Chondrocyte (in vitro differentiated cells): ENCODE measurements around the gene NHP2. TPM values are rescaled to one million over a fixed set of nuclear protein-coding genes. Genes with fewer than 3 reads are reported as not detected.
A peak's percentile ranks its signal among the peaks of the same experiment; 100 is the strongest.

Source experiments
- DNase-seq: peaks from one replicate; pipeline ENCODE4 v3.0.0; 2021; ENCODE audit warnings: mixed read lengths, low spot score
- H3K27ac Mint-ChIP-seq: one replicate; pipeline ENCODE4 v1.8.0; 2021; ENCODE audit warnings: mild to moderate bottlenecking, moderate library complexity, mixed read lengths; ENCODE audit not compliant: unreplicated experiment
- H3K27me3 Mint-ChIP-seq: 2 replicates; pipeline ENCODE4 v1.8.0; 2021; ENCODE audit warnings: low read depth, mixed read lengths
- H3K36me3 Mint-ChIP-seq: 2 replicates; pipeline ENCODE4 v1.8.0; 2021; ENCODE audit warnings: low read depth, mixed read lengths
- H3K4me1 Mint-ChIP-seq: 2 replicates; pipeline ENCODE4 v1.8.0; 2021; ENCODE audit warnings: low read depth, mild to moderate bottlenecking, mixed read lengths
- H3K4me3 Mint-ChIP-seq: one replicate; pipeline ENCODE4 v1.8.0; 2021; ENCODE audit warnings: mild to moderate bottlenecking, moderate library complexity, mixed read lengths; ENCODE audit not compliant: unreplicated experiment
- H3K9me3 Mint-ChIP-seq: 2 replicates; pipeline ENCODE4 v1.8.0; 2021; ENCODE audit warnings: low read depth, mixed read lengths
- CTCF ChIP-seq: fragments of 200-600 bp; sonication (generic); IDR thresholded peaks from 2 replicates; pipeline ENCODE4 v1.5.0; 2021; ENCODE audit warnings: antibody characterized with exemption, mild to moderate bottlenecking, moderate library complexity
- total RNA-seq: library from RNA; stranded (reverse); gene quantifications from 3 replicates; pipeline ENCODE4 v1.2.1, GENCODE V29; 2021

Gene NHP2
- total RNA-seq, 1 donor from 2014 or later = 74.1 TPM

GRCh38 chr5:178116143-178116885, 37.4 kb downstream of the NHP2 start:
- H3K4me1 Mint-ChIP-seq = peaks cover 14% of the 10 kb centered on the region
- no peak for DNase-seq
- no peak overlapping the region for H3K27ac Mint-ChIP-seq
- TF ChIP-seq CTCF = no peak
- H3K9me3 Mint-ChIP-seq = no peaks in the 10 kb centered on the region
- peaks cover 20% of the 10 kb centered on the region for H3K27me3 Mint-ChIP-seq
- H3K36me3 Mint-ChIP-seq = no peaks in the 10 kb centered on the region
- no peak overlapping the region for H3K4me3 Mint-ChIP-seq

GRCh38 chr5:178115814-178116142, 37.9 kb downstream of the NHP2 start:
- DNase-seq = no peak

GRCh38 chr5:178115136-178115813, 38.4 kb downstream of the NHP2 start:
- DNase-seq = no peak
- Mint-ChIP-seq H3K27me3 (peaks cover 20% of the 10 kb centered on the region), H3K4me3 (peak overlapping the region; percentile 9), H3K36me3 (no peaks in the 10 kb centered on the region), H3K9me3 (no peaks in the 10 kb centered on the region), H3K4me1 (peaks cover 14% of the 10 kb centered on the region), H3K27ac (no peak overlapping the region)
- TF ChIP-seq CTCF = no peak

More at GRCh38 chr5:178115814-178116142, 37.9 kb downstream of the NHP2 start:
- H3K27ac Mint-ChIP-seq = no peak overlapping the region
- H3K4me3 Mint-ChIP-seq = no peak overlapping the region
- peaks cover 14% of the 10 kb centered on the region for H3K4me1 Mint-ChIP-seq
- H3K27me3 Mint-ChIP-seq = peaks cover 20% of the 10 kb centered on the region
- no peaks in the 10 kb centered on the region for H3K9me3 Mint-ChIP-seq
- no peak for TF ChIP-seq CTCF
- no peaks in the 10 kb centered on the region for H3K36me3 Mint-ChIP-seq

GRCh38 chr5:178114325-178115135, 39.2 kb downstream of the NHP2 start:
- no peak for TF ChIP-seq CTCF
- peaks cover 20% of the 10 kb centered on the region for H3K27me3 Mint-ChIP-seq
- H3K36me3 Mint-ChIP-seq = no peaks in the 10 kb centered on the region
- no peaks in the 10 kb centered on the region for H3K9me3 Mint-ChIP-seq
- peaks cover 14% of the 10 kb centered on the region for H3K4me1 Mint-ChIP-seq
- no peak overlapping the region for H3K27ac Mint-ChIP-seq
- H3K4me3 Mint-ChIP-seq = peak overlapping the region; percentile 82
- no peak for DNase-seq

- no peak for TF ChIP-seq CTCF
- H3K27me3 Mint-ChIP-seq = peaks cover 20% of the 10 kb centered on the region
- H3K4me1 Mint-ChIP-seq = peaks cover 18% of the 10 kb centered on the region
These were observed 39.8 kb downstream of the NHP2 start for GRCh38 chr5:178113841-178114324.

More at GRCh38 chr5:178113841-178114324, 39.8 kb downstream of the NHP2 start:
- Mint-ChIP-seq H3K27ac (no peak overlapping the region), H3K36me3 (no peaks in the 10 kb centered on the region), H3K4me3 (peak overlapping the region; percentile 82), H3K9me3 (no peaks in the 10 kb centered on the region)
- DNase-seq = no peak
